HEK293 (cell line): Measurements from ENCODE around the gene IRX4.

Source experiments
- CTCF ChIP-seq: fragments of 450-650 bp; formaldehyde crosslinking; IDR thresholded peaks from 2 replicates; pipeline ENCODE4 v1.5.1; 2016; ENCODE audit warnings: missing biosample characterization, missing genetic modification characterization
- GLIS2 ChIP-seq: fragments of 450-650 bp; formaldehyde crosslinking; IDR thresholded peaks from 2 replicates; pipeline ENCODE4 v1.5.1; 2016; ENCODE audit warnings: missing biosample characterization, missing genetic modification characterization
- PRDM2 ChIP-seq: fragments of 450-650 bp; formaldehyde crosslinking; IDR thresholded peaks from 2 replicates; pipeline ENCODE4 v1.5.1; 2016; ENCODE audit warnings: missing biosample characterization, missing genetic modification characterization, borderline replicate concordance
- RBAK ChIP-seq: fragments of 450-650 bp; formaldehyde crosslinking; IDR thresholded peaks from 2 replicates; pipeline ENCODE4 v1.5.1; 2016; ENCODE audit warnings: missing biosample characterization, missing genetic modification characterization
- SP3 ChIP-seq: fragments of 450-650 bp; formaldehyde crosslinking; IDR thresholded peaks from 2 replicates; pipeline ENCODE4 v1.5.1; 2016; ENCODE audit warnings: missing biosample characterization, missing genetic modification characterization
- ZBTB10 ChIP-seq: fragments of 450-650 bp; formaldehyde crosslinking; IDR thresholded peaks from 2 replicates; pipeline ENCODE4 v1.5.1; 2016; ENCODE audit warnings: missing biosample characterization, missing genetic modification characterization
- ZBTB48 ChIP-seq: fragments of 450-650 bp; formaldehyde crosslinking; IDR thresholded peaks from 2 replicates; pipeline ENCODE4 v1.5.1; 2016; ENCODE audit warnings: missing biosample characterization, missing genetic modification characterization
- ZBTB8A ChIP-seq: fragments of 450-650 bp; formaldehyde crosslinking; IDR thresholded peaks from 2 replicates; pipeline ENCODE4 v1.5.1; 2016; ENCODE audit warnings: missing biosample characterization, missing genetic modification characterization
- ZEB2 ChIP-seq: fragments of 450-650 bp; formaldehyde crosslinking; IDR thresholded peaks from 2 replicates; pipeline ENCODE4 v1.5.1; 2016; ENCODE audit warnings: missing biosample characterization, missing genetic modification characterization
- ZFP69B ChIP-seq: fragments of 450-650 bp; formaldehyde crosslinking; IDR thresholded peaks from 2 replicates; pipeline ENCODE4 v1.5.1; 2016; ENCODE audit warnings: missing biosample characterization, missing genetic modification characterization
- ZNF10 ChIP-seq: fragments of 450-650 bp; formaldehyde crosslinking; IDR thresholded peaks from 2 replicates; pipeline ENCODE4 v1.5.1; 2017; ENCODE audit warnings: missing biosample characterization, missing genetic modification characterization
- ZNF146 ChIP-seq: fragments of 450-650 bp; formaldehyde crosslinking; IDR thresholded peaks from 2 replicates; pipeline ENCODE4 v1.5.1; 2016; ENCODE audit warnings: missing biosample characterization, missing genetic modification characterization
- ZNF26 ChIP-seq: fragments of 450-650 bp; formaldehyde crosslinking; IDR thresholded peaks from 2 replicates; pipeline ENCODE4 v1.5.1; 2016; ENCODE audit warnings: missing biosample characterization, missing genetic modification characterization
- ZNF266 ChIP-seq: fragments of 450-650 bp; formaldehyde crosslinking; IDR thresholded peaks from 2 replicates; pipeline ENCODE4 v1.5.1; 2016; ENCODE audit warnings: missing biosample characterization, missing genetic modification characterization, low read depth
- ZNF398 ChIP-seq: fragments of 450-650 bp; formaldehyde crosslinking; IDR thresholded peaks from 2 replicates; pipeline ENCODE4 v1.5.1; 2017; ENCODE audit warnings: missing biosample characterization, missing genetic modification characterization
- ZNF423 ChIP-seq: fragments of 450-650 bp; formaldehyde crosslinking; IDR thresholded peaks from 2 replicates; pipeline ENCODE4 v1.5.1; 2016; ENCODE audit warnings: missing biosample characterization, missing genetic modification characterization
- ZNF548 ChIP-seq: fragments of 450-650 bp; formaldehyde crosslinking; IDR thresholded peaks from 2 replicates; pipeline ENCODE4 v1.5.1; 2016; ENCODE audit warnings: missing biosample characterization, missing genetic modification characterization
- ZNF549 ChIP-seq: fragments of 450-650 bp; IDR thresholded peaks from 2 replicates; pipeline ENCODE4 v1.5.1; 2018; ENCODE audit warnings: missing biosample characterization, missing genetic modification characterization, mild to moderate bottlenecking, inconsistent platforms, moderate library complexity
- ZNF560 ChIP-seq: fragments of 450-650 bp; formaldehyde crosslinking; IDR thresholded peaks from 2 replicates; pipeline ENCODE4 v1.5.1; 2017; ENCODE audit warnings: missing biosample characterization, missing genetic modification characterization, borderline replicate concordance
- ZNF76 ChIP-seq: fragments of 450-650 bp; formaldehyde crosslinking; IDR thresholded peaks from 2 replicates; pipeline ENCODE4; 2016; ENCODE audit warnings: low read depth, missing biosample characterization, missing genetic modification characterization, borderline replicate concordance
- ZNF777 ChIP-seq: fragments of 450-650 bp; formaldehyde crosslinking; IDR thresholded peaks from 2 replicates; pipeline ENCODE4 v1.5.1; 2017; ENCODE audit warnings: missing biosample characterization, missing genetic modification characterization, borderline replicate concordance
- ZSCAN30 ChIP-seq: fragments of 450-650 bp; IDR thresholded peaks from 2 replicates; pipeline ENCODE4 v1.5.1; 2018; ENCODE audit warnings: missing biosample characterization, mild to moderate bottlenecking, missing genetic modification characterization, moderate library complexity
- TF ChIP-seq, protein P1 (sequence below): fragments of 450-650 bp; formaldehyde crosslinking; IDR thresholded peaks from 2 replicates; pipeline ENCODE4 v1.5.1; 2016; ENCODE audit warnings: missing biosample characterization, missing genetic modification characterization

Gene IRX4

DNA sequence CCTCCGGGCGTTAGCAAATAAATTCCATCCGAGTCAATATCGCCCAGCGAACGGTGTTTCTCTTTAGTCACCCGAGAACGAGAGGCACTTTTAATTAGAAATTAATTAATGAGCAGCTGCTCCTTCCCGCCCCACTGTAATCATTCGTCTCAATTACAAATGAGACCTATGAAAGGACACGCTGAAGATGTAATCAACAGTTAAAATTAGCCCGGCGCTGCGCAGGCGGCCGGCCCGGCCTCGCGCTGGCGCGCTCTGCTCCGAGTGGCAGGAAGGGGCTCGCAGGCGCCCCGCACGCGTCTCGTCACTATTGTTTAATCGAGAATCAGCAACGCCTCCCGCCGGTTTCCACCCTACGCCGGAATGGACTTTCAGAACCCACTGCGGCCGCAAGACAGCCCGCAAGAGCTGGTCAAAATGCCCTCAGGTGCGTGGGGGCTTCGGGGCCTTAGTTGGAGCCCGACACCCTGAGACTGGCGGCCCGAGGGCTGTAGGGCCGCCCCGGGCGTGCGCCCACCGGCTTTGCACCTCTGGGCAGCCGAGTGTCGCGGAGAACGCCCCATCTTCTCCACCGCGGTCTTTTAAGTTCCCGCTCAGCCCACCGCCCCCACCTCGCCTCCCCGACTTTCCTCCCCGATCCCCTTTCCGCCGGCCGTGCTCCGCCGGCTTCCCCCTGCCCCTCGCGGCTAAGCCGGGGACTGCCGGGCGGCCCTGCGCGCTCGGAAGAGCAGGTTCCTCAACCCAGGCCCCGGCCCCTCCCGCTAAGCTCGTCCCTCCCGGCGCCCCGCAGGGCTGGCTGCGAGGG, 597 bp upstream of the IRX4 start (continued):
- TF ChIP-seq, protein P1, sequence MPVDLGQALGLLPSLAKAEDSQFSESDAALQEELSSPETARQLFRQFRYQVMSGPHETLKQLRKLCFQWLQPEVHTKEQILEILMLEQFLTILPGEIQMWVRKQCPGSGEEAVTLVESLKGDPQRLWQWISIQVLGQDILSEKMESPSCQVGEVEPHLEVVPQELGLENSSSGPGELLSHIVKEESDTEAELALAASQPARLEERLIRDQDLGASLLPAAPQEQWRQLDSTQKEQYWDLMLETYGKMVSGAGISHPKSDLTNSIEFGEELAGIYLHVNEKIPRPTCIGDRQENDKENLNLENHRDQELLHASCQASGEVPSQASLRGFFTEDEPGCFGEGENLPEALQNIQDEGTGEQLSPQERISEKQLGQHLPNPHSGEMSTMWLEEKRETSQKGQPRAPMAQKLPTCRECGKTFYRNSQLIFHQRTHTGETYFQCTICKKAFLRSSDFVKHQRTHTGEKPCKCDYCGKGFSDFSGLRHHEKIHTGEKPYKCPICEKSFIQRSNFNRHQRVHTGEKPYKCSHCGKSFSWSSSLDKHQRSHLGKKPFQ (tag by site-specific recombination): no peak
- TF ChIP-seq ZEB2 (tag by site-specific recombination) (peak; percentile 69), ZBTB8A (tag by site-specific recombination) (peak; percentile 92), ZBTB48 (tag by site-specific recombination) (peak; percentile 43; the same call in 1 of the 2 replicates), ZNF423 (tag by site-specific recombination) (no peak), ZNF777 (tag by site-specific recombination) (0 out of 2 replicates have a peak, but pooled peaks have one; percentile 12), CTCF (tag by site-specific recombination) (0 out of 2 replicates have a peak, but pooled peaks have one; percentile 25), ZNF548 (tag by site-specific recombination) (0 out of 2 replicates have a peak, but pooled peaks have one; percentile 9), ZFP69B (0 out of 2 replicates have a peak, but pooled peaks have one; percentile 10), GLIS2 (tag by site-specific recombination) (0 out of 2 replicates have a peak, but pooled peaks have one; percentile 23), ZNF146 (tag by site-specific recombination) (0 out of 2 replicates have a peak, but pooled peaks have one; percentile 6), ZNF76 (tag by site-specific recombination) (peak; percentile 16; the same call in 1 of the 2 replicates), ZNF398 (tag by site-specific recombination) (peak; percentile 49), ZSCAN30 (no peak), ZNF549 (tag by site-specific recombination) (no peak), PRDM2 (tag by site-specific recombination) (no peak), ZNF560 (tag by site-specific recombination) (no peak), RBAK (tag by site-specific recombination) (no peak), ZBTB10 (tag by site-specific recombination) (peak; percentile 34; the same call in 1 of the 2 replicates), ZNF26 (no peak), ZNF266 (tag by site-specific recombination) (no peak), SP3 (tag by site-specific recombination) (no peak), ZNF10 (tag by site-specific recombination) (no peak)
